HG03108 (cell line): ENCODE results near the gene PYCR2.
"Not testable (repeated sequence)": the region's sequence is repeated elsewhere in the genome, so short reads cannot be mapped to it uniquely, and the experiment has no call there.

Experiments used
- ATAC-seq: cut with Tn5 transposase; IDR thresholded peaks from one replicate; pipeline ENCODE4 v1.9.1; 2021; ENCODE audit warnings: moderate library complexity; ENCODE audit not compliant: unreplicated experiment

The PYCR2 gene

GRCh38 chr1:225943582-225943981, 19.5 kb upstream of the PYCR2 start:
- ATAC-seq: no peak

GRCh38 chr1:225942574-225942973, 18.5 kb upstream of the PYCR2 start:
- ATAC-seq: peak; percentile 88

GRCh38 chr1:225941942-225942222, 17.8 kb upstream of the PYCR2 start:
- no peak for ATAC-seq

GRCh38 chr1:225941187-225941941, 17.3 kb upstream of the PYCR2 start, which contains the start of gene LEFTY2:
Gene LEFTY2 (minus strand): TSS chr1:225941220. CDS start chr1:225941140, 80 bp downstream.
- no peak for ATAC-seq

GRCh38 chr1:225940385-225941151, 16.5 kb upstream of the PYCR2 start:
- no peak for ATAC-seq

GRCh38 chr1:225939939-225940310, 15.9 kb upstream of the PYCR2 start:
- not testable (repeated sequence) for ATAC-seq

- ATAC-seq: not testable (repeated sequence)
Observed at GRCh38 chr1:225939097-225939938, 15.3 kb upstream of the PYCR2 start.

- ATAC-seq: no peak
Observed at GRCh38 chr1:225937048-225937968, 13.3 kb upstream of the PYCR2 start.

GRCh38 chr1:225936523-225936922, 12.5 kb upstream of the PYCR2 start:
- ATAC-seq: no peak

- not testable (repeated sequence) for ATAC-seq
Observed at GRCh38 chr1:225936086-225936485, 12.0 kb upstream of the PYCR2 start.

GRCh38 chr1:225934711-225935110, 10.7 kb upstream of the PYCR2 start:
- no peak for ATAC-seq

- no peak for ATAC-seq
Observed at GRCh38 chr1:225933072-225933471, 9.0 kb upstream of the PYCR2 start.

GRCh38 chr1:225931270-225932136, 7.5 kb upstream of the PYCR2 start:
- ATAC-seq: no peak

- ATAC-seq: no peak
Observed at GRCh38 chr1:225930566-225930965, 6.5 kb upstream of the PYCR2 start.

GRCh38 chr1:225929462-225929861, 5.4 kb upstream of the PYCR2 start:
- ATAC-seq: not testable (repeated sequence)

GRCh38 chr1:225928186-225929175, 4.4 kb upstream of the PYCR2 start:
- no peak for ATAC-seq

- no peak for ATAC-seq
Observed at GRCh38 chr1:225926551-225927113, 2.6 kb upstream of the PYCR2 start.

- ATAC-seq: no peak
Observed at GRCh38 chr1:225923381-225923691, 714 bp downstream of the PYCR2 start.
